GM18507 (cell line): Measurements from ENCODE around the gene EN2.
"Not testable (repeated sequence)": the region's sequence is repeated elsewhere in the genome, so short reads cannot be mapped to it uniquely, and the experiment has no call there.

Experiments used
- DNase-seq: peaks from one replicate; pipeline ENCODE4 v3.0.0; 2011; ENCODE audit warnings: low read depth; ENCODE audit not compliant: insufficient read length; ENCODE audit errors: extremely low spot score
- FAIRE-seq: peaks from 2 replicates; lab custom pipeline; 2011; peaks lifted over from hg19 to GRCh38; lab: Jason Lieb, UNC

EN2 gene

GRCh38 chr7:155424301-155425010 lies 33.5 kb upstream of the EN2 start:
- DNase-seq (no peak), FAIRE-seq (no peak)

GRCh38 chr7:155425011-155425340 lies 33.0 kb upstream of the EN2 start:
- FAIRE-seq (no peak), DNase-seq (no peak)

- no peak for DNase-seq
- FAIRE-seq: no peak
Measured at GRCh38 chr7:155425887-155426286, 32.0 kb upstream of the EN2 start.

- FAIRE-seq: no peak
- DNase-seq: no peak
Measured at GRCh38 chr7:155426543-155427410, 31.2 kb upstream of the EN2 start.

- DNase-seq: no peak
- FAIRE-seq: no peak
Measured at GRCh38 chr7:155427411-155428038, 30.4 kb upstream of the EN2 start.

GRCh38 chr7:155428171-155428834 lies 29.6 kb upstream of the EN2 start:
- DNase-seq: no peak
- no peak for FAIRE-seq

GRCh38 chr7:155429651-155430050 lies 28.3 kb upstream of the EN2 start:
- FAIRE-seq (no peak), DNase-seq (no peak)

- no peak for FAIRE-seq
- no peak for DNase-seq
Measured at GRCh38 chr7:155430606-155431005, 27.3 kb upstream of the EN2 start.

- FAIRE-seq: no peak
Measured at GRCh38 chr7:155431231-155431630, 26.7 kb upstream of the EN2 start.

GRCh38 chr7:155431711-155432110 lies 26.2 kb upstream of the EN2 start:
- no peak for DNase-seq
- FAIRE-seq: no peak

More at GRCh38 chr7:155431231-155431630, 26.7 kb upstream of the EN2 start:
- no peak for DNase-seq

- FAIRE-seq (no peak), DNase-seq (no peak)
Measured at GRCh38 chr7:155435110-155435509, 22.8 kb upstream of the EN2 start.

GRCh38 chr7:155437836-155438235 lies 20.1 kb upstream of the EN2 start:
- FAIRE-seq (no peak), DNase-seq (no peak)

- FAIRE-seq (no peak), DNase-seq (no peak)
Measured at GRCh38 chr7:155438777-155439176, 19.2 kb upstream of the EN2 start.

GRCh38 chr7:155439311-155440017 lies 18.5 kb upstream of the EN2 start:
- FAIRE-seq: no peak
- no peak for DNase-seq

GRCh38 chr7:155440018-155440410 lies 17.9 kb upstream of the EN2 start:
- FAIRE-seq (no peak), DNase-seq (no peak)

- DNase-seq: no peak
- no peak for FAIRE-seq
Measured at GRCh38 chr7:155441856-155442255, 16.1 kb upstream of the EN2 start.

- FAIRE-seq (no peak), DNase-seq (no peak)
Measured at GRCh38 chr7:155444746-155445145, 13.2 kb upstream of the EN2 start.

- not testable (repeated sequence) for DNase-seq, FAIRE-seq
Measured at GRCh38 chr7:155445606-155446005, 12.3 kb upstream of the EN2 start.

- FAIRE-seq: no peak
- DNase-seq: no peak
Measured at GRCh38 chr7:155447603-155448002, 10.3 kb upstream of the EN2 start.

GRCh38 chr7:155448632-155449007 lies 9.3 kb upstream of the EN2 start:
- FAIRE-seq: no peak
- DNase-seq: no peak
